Stomach (tissue), 4 donors: Measurements from ENCODE around the gene RNF114.

Experiments
- EP300 ChIP-seq: sonication (generic); formaldehyde crosslinking; IDR thresholded peaks from one replicate; pipeline ENCODE4 v1.6.1; 2017; ENCODE audit warnings: antibody characterized with exemption
- POLR2A ChIP-seq, 4 donors: fragments of 450-650 bp; IDR thresholded peaks; one replicate each; pipeline ENCODE4 v1.6.1; 2016; ENCODE audit warnings: antibody characterized with exemption in 4 of 4, control low read depth in 2 of 4, mild to moderate bottlenecking in 1 of 4, moderate library complexity in 1 of 4
- POLR2AphosphoS5 ChIP-seq, 3 donors: sonication (generic); formaldehyde crosslinking; IDR thresholded peaks; one replicate each; pipeline ENCODE4 v1.6.1; 2016; ENCODE audit warnings: antibody characterized with exemption in 3 of 3
- TF ChIP-seq, protein P1 (sequence below), 7 experiments: fragments of 450-650 bp in 4 of 7; fragments of 200-600 bp in 3 of 7; sonication (generic) in 3 of 7; IDR thresholded peaks; one replicate each; pipeline ENCODE4 v1.5.1; 2016 to 2019; ENCODE audit warnings: antibody characterized with exemption in 7 of 7, control low read depth in 2 of 7, mild to moderate bottlenecking in 1 of 7

DNA sequence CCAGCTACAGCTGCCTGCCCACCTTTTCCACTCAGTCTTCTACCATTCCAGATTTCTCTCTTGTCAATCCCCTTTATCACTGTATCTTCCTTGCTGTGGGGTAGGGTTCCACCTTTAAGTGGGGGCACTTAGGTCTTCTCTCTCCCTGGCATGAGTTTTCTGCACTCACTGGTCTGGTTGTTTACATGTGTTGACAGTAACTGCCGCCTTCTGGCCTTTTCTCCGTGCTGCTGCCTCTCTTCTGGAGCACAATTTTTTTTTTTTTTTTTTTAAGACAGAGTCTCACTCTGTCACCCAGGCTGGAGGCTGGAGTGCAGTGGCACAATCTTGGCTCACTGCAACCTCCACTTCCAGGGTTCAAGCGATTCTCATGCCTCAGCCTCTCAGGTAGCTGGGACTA is 12.0 kb downstream of the RNF114 start:
- TF ChIP-seq POLR2A (IDR thresholded peaks at IDR 0.05) (no peak), POLR2AphosphoS5 (IDR thresholded peaks at IDR 0.05) (no peak), EP300 (no peak)
- TF ChIP-seq, protein P1, sequence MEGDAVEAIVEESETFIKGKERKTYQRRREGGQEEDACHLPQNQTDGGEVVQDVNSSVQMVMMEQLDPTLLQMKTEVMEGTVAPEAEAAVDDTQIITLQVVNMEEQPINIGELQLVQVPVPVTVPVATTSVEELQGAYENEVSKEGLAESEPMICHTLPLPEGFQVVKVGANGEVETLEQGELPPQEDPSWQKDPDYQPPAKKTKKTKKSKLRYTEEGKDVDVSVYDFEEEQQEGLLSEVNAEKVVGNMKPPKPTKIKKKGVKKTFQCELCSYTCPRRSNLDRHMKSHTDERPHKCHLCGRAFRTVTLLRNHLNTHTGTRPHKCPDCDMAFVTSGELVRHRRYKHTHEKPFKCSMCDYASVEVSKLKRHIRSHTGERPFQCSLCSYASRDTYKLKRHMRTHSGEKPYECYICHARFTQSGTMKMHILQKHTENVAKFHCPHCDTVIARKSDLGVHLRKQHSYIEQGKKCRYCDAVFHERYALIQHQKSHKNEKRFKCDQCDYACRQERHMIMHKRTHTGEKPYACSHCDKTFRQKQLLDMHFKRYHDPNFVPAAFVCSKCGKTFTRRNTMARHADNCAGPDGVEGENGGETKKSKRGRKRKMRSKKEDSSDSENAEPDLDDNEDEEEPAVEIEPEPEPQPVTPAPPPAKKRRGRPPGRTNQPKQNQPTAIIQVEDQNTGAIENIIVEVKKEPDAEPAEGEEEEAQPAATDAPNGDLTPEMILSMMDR (IDR thresholded peaks at IDR 0.05), result no peak
